ENCODE results near the gene ZNF474. TPM values are rescaled to one million over a fixed set of nuclear protein-coding genes. Genes with fewer than 3 reads are reported as not detected.

Gene ZNF474
- total RNA-seq, 1 donor from 2014 or later = 0.26 TPM

Other genes with a start within 250 kb of the ZNF474 start
- gene SRFBP1, start 167.6 kb upstream of the ZNF474 start, total RNA-seq = 17.1 and 21.0 TPM in 2 replicates
- gene LOX, start 51.3 kb upstream of the ZNF474 start, total RNA-seq = 1.4 and 1.8 TPM in 2 replicates
- gene SNCAIP, start 182.7 kb downstream of the ZNF474 start, total RNA-seq = 0.26 TPM in 1 of 2 replicates, not detected in the other

All from bronchial epithelial cell (primary cell).